ENCODE measurements around the gene ACADS. TPM values are rescaled to one million over a fixed set of nuclear protein-coding genes. Genes with fewer than 3 reads are reported as not detected.

Gene ACADS
- total and polyA plus RNA-seq, 2 of the 8 experiments (the other 6 are each of a cell fraction or from before 2014, with no cell fraction given), result 4.9 to 7.5 TPM

GRCh38 chr12:120764816-120765215 is 39.2 kb downstream of the ACADS start (continued):
- TF ChIP-seq USF2 (IDR thresholded peaks at IDR 0.05; ENCODE audit: low read length), result no peak
